H1 (cell line): ENCODE measurements around the gene MMP7. TPM values are rescaled to one million over a fixed set of nuclear protein-coding genes. Genes with fewer than 3 reads are reported as not detected.

ENCODE experiments used
- CTCF ChIP-seq, 3 experiments: IDR thresholded peaks; 1 replicate in 2 of 3; 2 replicates in 1 of 3; pipeline versions ENCODE4 v1.5.1 to v1.6.1; 2011; ENCODE audit warnings: low read length in 3 of 3, mild to moderate bottlenecking in 3 of 3, inconsistent platforms in 2 of 3, low read depth in 1 of 3, moderate library complexity in 1 of 3; ENCODE audit not compliant: insufficient read depth in 1 of 3; ENCODE audit errors: control extremely low read depth in 1 of 3
- FOSL1 ChIP-seq: IDR thresholded peaks from 2 replicates; pipeline ENCODE4 v1.6.1; 2011; ENCODE audit warnings: mild to moderate bottlenecking, low read depth, low read length, moderate library complexity; ENCODE audit not compliant: insufficient read depth
- polyA plus RNA-seq, 7 experiments: library from polyadenylated mRNA; depleted of rRNA in 3 of 7; stranded (reverse) in 5 of 7; unstranded in 2 of 7; fragments of >200 nt in 5 of 7; fragments of 200-250 nt in 2 of 7; gene quantifications; 1 replicate in 5 of 7; 2 replicates in 1 of 7; 4 replicates in 1 of 7; pipeline versions ENCODE4 v1.2.1 to v1.2.3, GENCODE V29; 2011 to 2013; ENCODE audit warnings: missing spikeins in 2 of 7, mixed read lengths in 2 of 7
- total RNA-seq: library from RNA; stranded (reverse); fragmentation: NEBNext Ultra II Directional; extraction: Animal tissue kit (Norgen Biotek cat#: 25700); gene quantifications from 2 replicates; pipeline ENCODE4 v1.2.1, GENCODE V29; 2021

MMP7 gene
- total and polyA plus RNA-seq, 2 of the 8 experiments (the other 6 are each of a cell fraction or from before 2014, with no cell fraction given): not detected

GRCh38 chr11:102551169-102551781, 20.7 kb upstream of the MMP7 start (continued):
- no peak for TF ChIP-seq CTCF (IDR thresholded peaks at IDR 0.05; ENCODE audit: control extremely low read depth in 1 of 3, insufficient read depth in 1 of 3, low read depth in 1 of 3, low read length in 3 of 3)
- TF ChIP-seq FOSL1: no peak
